A549 treated with CORT108297 at 1 μM for 4 hours (cell line): Measurements from ENCODE around the gene ZXDC. TPM values are rescaled to one million over a fixed set of nuclear protein-coding genes. Genes with fewer than 3 reads are reported as not detected.

ENCODE experiments used
- total RNA-seq: library from RNA; stranded (reverse); fragments of 200-300 nt; extraction: Qiagen RNA extraction; gene quantifications from 5 replicates; pipeline ENCODE4 v1.2.3, GENCODE V29; 2022

The ZXDC gene, protein sequence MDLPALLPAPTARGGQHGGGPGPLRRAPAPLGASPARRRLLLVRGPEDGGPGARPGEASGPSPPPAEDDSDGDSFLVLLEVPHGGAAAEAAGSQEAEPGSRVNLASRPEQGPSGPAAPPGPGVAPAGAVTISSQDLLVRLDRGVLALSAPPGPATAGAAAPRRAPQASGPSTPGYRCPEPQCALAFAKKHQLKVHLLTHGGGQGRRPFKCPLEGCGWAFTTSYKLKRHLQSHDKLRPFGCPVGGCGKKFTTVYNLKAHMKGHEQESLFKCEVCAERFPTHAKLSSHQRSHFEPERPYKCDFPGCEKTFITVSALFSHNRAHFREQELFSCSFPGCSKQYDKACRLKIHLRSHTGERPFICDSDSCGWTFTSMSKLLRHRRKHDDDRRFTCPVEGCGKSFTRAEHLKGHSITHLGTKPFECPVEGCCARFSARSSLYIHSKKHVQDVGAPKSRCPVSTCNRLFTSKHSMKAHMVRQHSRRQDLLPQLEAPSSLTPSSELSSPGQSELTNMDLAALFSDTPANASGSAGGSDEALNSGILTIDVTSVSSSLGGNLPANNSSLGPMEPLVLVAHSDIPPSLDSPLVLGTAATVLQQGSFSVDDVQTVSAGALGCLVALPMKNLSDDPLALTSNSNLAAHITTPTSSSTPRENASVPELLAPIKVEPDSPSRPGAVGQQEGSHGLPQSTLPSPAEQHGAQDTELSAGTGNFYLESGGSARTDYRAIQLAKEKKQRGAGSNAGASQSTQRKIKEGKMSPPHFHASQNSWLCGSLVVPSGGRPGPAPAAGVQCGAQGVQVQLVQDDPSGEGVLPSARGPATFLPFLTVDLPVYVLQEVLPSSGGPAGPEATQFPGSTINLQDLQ
- total RNA-seq = 6.5 to 8.8 TPM (median 8.3 TPM) in 5 replicates

GRCh38 chr3:126475413-126476114 is at the start of gene ZXDC:
Gene ZXDC, minus strand, starts transcription at chr3:126475891. Its CDS starts 26 bp downstream, at chr3:126475865.

GRCh38 chr3:126523745-126524428 is 48.2 kb upstream of the ZXDC start, which contains the start of gene CHST13:
Gene CHST13, plus strand, starts transcription at chr3:126524155. Its CDS starts 178 bp downstream, at chr3:126524333.

GRCh38 chr3:126517291-126517951 is 41.7 kb upstream of the ZXDC start, which contains the start of gene UROC1:
Gene UROC1, minus strand, starts transcription at chr3:126517773. Its CDS starts 54 bp downstream, at chr3:126517719.

DNA sequence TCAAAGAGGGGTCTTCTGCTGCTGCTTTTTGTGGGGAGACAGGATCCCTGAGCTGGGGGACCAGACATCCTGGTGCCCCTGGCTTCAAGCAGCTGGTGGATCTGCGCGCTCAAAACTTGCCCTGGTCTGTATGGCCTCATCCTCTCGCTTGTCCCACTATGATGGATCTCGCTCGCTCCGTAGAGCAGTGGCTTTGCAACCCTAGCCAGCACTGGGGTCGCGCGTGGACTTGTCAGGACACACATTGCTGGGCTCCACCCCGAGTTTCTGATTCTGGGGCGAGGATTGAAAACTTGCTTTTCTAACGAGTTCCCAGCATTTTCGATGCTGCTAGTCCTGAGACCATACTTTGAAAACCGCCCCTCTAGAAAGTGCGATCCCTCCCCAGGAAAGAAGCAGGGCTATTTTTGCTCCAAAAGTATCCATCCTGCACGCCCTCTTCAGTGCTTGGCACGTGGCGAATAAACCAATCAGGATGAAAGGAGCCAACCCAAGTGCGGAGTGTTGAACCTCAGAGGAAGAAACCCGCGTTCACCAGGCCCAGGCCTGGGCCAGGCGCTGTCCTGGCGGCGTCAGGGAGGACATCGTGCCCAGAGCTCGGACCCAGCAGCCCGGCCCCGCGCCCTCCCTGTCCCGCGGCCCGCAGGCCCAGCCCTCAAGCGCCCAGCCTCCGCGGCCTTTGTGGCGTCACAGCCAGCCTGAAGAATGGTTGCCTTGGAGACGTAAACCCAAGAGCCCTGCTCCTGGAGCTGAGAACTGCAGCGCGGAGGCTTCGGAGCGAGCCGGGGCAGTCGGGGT is 81.3 kb downstream of the ZXDC start, which contains the start of gene CFAP100:
TSS of gene CFAP100 (plus strand) at position 731 of the 798 bp plus-strand sequence. CDS start 1,092 bp downstream, outside the sequence.

Other genes with a start within 250 kb of the ZXDC start
- 0.06 to 0.11 TPM (median 0.10 TPM) in 5 replicates for gene KLF15, start 118.5 kb downstream of the ZXDC start, total RNA-seq
- gene CFAP100, start 81.0 kb downstream of the ZXDC start, total RNA-seq = not detected in 5 replicates
- not detected in 5 replicates for gene UROC1, start 41.9 kb upstream of the ZXDC start, total RNA-seq
- 0.50 to 1.4 TPM (median 1.1 TPM) in 5 replicates for gene CHST13, start 48.3 kb upstream of the ZXDC start, total RNA-seq
- not detected in 5 replicates for gene C3orf22, start 83.0 kb upstream of the ZXDC start, total RNA-seq
- 5.9 to 6.9 TPM (median 6.5 TPM) in 5 replicates for gene TXNRD3, start 179.2 kb upstream of the ZXDC start, total RNA-seq
- 17.4 to 20.6 TPM (median 20.3 TPM) in 5 replicates for gene CHCHD6, start 228.3 kb upstream of the ZXDC start, total RNA-seq